Myocyte (in vitro differentiated cells): ENCODE results near the gene MFSD11. TPM values are rescaled to one million over a fixed set of nuclear protein-coding genes. Genes with fewer than 3 reads are reported as not detected.
"Not testable (repeated sequence)": the region's sequence is repeated elsewhere in the genome, so short reads cannot be mapped to it uniquely, and the experiment has no call there.

Experiments used
- DNase-seq: peaks from one replicate; pipeline ENCODE4 v3.0.0-alpha.2; 2012; ENCODE audit warnings: low read depth
- total RNA-seq: library from RNA; depleted of rRNA; stranded (reverse); fragments of >200 nt; gene quantifications from 2 replicates; pipeline ENCODE4 v1.2.3, GENCODE V29; 2014

MFSD11 gene
- total RNA-seq, 1 donor from 2014 or later = 47.2 TPM

GRCh38 chr17:76796081-76796480 lies 58.2 kb downstream of the MFSD11 start:
- DNase-seq = no peak

GRCh38 chr17:76797241-76797840 lies 59.4 kb downstream of the MFSD11 start:
- DNase-seq = no peak

GRCh38 chr17:76801706-76802105 lies 63.8 kb downstream of the MFSD11 start:
- no peak for DNase-seq

- peak; percentile 6 for DNase-seq
Observed at GRCh38 chr17:76805319-76805718, 67.4 kb downstream of the MFSD11 start.

GRCh38 chr17:76806151-76806550 lies 68.2 kb downstream of the MFSD11 start:
- not testable (repeated sequence) for DNase-seq

- DNase-seq = not testable (repeated sequence)
Observed at GRCh38 chr17:76806767-76807166, 68.8 kb downstream of the MFSD11 start.

- DNase-seq = no peak
Observed at GRCh38 chr17:76808326-76808725, 70.4 kb downstream of the MFSD11 start.

GRCh38 chr17:76810956-76811355 lies 73.0 kb downstream of the MFSD11 start:
- DNase-seq = no peak

- no peak for DNase-seq
Observed at GRCh38 chr17:76811834-76812233, 73.9 kb downstream of the MFSD11 start.

- no peak for DNase-seq
Observed at GRCh38 chr17:76812263-76812662, 74.3 kb downstream of the MFSD11 start.

- no peak for DNase-seq
Observed at GRCh38 chr17:76812968-76813367, 75.0 kb downstream of the MFSD11 start.

GRCh38 chr17:76815907-76816589 lies 78.1 kb downstream of the MFSD11 start:
- not testable (repeated sequence) for DNase-seq

GRCh38 chr17:76816590-76817135 lies 78.7 kb downstream of the MFSD11 start:
- peak; percentile 43 for DNase-seq

- no peak for DNase-seq
Observed at GRCh38 chr17:76820039-76820438, 82.1 kb downstream of the MFSD11 start.

GRCh38 chr17:76820561-76820960 lies 82.6 kb downstream of the MFSD11 start:
- DNase-seq = no peak

GRCh38 chr17:76822184-76822778 lies 84.4 kb downstream of the MFSD11 start:
- no peak for DNase-seq

- no peak for DNase-seq
Observed at GRCh38 chr17:76824093-76824492, 86.2 kb downstream of the MFSD11 start.

GRCh38 chr17:76826330-76827068 lies 88.6 kb downstream of the MFSD11 start:
- DNase-seq = no peak

- no peak for DNase-seq
Observed at GRCh38 chr17:76827736-76828135, 89.8 kb downstream of the MFSD11 start.
